GM18867 (cell line): Measurements from ENCODE around the gene CACFD1.
A peak's percentile ranks its signal among the peaks of the same experiment; 100 is the strongest.

Experiments used
- ATAC-seq: cut with Tn5 transposase; IDR thresholded peaks from one replicate; pipeline ENCODE4 v1.9.1; 2021; ENCODE audit warnings: mild to moderate bottlenecking, moderate library complexity; ENCODE audit not compliant: unreplicated experiment

Gene CACFD1

DNA sequence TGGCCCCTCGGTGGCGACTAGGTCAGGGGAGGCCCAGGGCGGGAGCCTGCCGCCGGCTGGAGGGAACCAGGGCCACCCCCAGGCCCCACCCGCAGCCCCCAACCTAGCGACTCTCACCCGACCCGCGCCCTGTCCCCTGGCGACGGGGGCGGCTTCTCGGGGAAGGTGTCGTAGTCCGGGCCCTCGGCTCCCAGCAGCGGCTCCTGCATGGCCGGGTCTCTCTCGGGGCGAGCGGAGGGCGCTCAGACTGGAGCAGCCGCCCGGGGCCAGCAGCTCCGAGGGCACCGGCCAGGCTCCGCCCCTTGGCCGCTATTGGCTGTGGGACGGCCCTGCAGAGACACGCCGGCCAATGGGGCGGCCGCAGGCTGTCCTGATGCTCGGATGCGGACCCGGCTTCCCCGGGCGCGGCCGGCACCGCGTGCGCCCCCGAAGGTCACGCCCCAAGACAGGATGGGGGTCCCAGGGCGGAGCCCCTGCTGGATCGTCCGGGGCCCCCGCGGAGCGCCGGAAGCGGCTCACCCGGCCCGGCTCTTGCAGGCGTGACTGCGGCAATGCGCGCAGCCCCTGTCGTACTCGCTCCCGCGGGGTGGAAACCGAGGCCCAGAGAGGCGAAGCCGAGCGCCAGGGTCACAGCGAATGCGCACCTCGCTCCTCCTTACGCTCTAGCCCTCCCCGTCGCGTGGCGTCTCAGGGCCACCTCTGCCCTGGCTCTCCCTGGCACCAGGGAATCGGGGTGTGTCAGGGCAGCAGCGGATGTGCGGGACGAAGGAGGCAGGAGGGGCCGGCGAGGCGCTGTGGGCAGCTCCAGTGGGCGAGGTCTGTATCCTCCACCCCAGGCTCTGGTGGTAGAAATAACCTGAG lies 19.3 kb downstream of the CACFD1 start, which contains the start of gene SLC2A6:
Gene SLC2A6, minus strand, starts transcription at position 249 of the 861 bp plus-strand sequence. Its CDS starts 40 bp downstream, at position 209.
- ATAC-seq: peak; percentile 90

- no peak for ATAC-seq
Measured at GRCh38 chr9:133483611-133484010, 23.8 kb downstream of the CACFD1 start.

DNA sequence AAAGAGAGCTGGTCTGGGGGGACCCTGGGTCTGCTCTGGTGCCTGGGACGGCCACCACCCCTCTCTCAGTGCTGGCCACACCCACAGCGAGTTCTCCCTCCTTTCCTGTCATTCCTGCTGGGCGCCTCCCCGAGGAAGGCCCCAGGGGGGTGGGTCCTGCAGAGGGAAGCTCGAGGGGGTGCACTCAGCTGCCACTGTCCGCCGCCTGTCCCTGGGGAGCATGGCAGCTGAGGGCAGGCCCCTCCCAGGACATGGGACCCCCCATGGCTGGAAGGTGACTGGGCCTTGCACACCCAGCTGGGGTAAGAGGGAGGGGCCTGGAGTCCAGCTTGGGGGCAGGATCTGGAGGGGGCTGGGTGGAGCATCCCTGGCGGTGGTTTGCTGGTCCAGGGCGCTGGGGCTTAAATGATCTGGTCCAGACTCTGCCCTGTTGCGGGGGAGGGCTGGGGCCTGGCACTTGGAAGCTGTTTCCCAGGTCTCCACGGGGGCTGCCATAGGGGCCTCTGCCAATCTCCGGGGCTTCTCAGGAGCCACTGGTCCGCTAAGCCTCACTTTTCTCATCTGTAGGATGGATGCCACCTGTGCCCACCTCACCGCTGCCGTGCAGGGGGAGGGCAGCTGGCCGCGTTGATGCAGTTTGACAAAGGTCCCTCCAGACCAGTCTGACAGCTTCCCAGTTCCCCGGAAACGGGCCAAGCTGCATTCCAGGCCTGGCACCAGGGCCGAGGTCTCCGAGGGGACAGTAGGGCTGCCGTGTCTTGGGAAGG lies 25.1 kb downstream of the CACFD1 start:
- no peak for ATAC-seq

GRCh38 chr9:133485531-133486260 lies 25.9 kb downstream of the CACFD1 start:
- no peak for ATAC-seq

- ATAC-seq: no peak
Measured at GRCh38 chr9:133487331-133487725, 27.6 kb downstream of the CACFD1 start.

DNA sequence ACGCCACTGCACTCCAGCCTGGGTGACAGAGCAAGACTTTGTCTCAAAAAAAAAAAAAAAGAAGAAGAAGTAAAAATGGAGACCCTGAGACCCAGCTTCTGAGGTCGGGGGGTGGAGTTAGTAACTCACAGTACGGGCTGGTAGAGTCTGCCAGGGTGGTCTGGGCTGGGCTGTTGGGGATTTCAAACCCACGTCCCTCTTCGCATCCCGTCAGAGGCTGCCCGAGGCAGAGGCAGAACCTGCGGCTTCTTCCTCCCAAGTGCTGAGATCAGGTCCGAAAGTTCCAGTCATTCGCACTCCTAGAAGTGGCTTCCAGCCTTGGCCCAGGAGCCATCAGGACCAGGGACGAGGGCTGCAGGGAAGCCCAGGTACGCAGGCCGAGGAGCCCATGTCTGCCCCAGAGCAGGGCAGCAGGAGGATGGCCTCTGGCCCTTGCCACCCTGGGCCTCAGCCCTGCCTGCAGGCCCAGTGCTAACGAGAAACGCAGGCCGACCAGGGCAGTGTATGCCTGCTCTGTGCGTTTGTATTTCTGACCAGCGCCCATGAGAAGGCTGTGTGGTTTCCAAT lies 29.0 kb downstream of the CACFD1 start:
- no peak for ATAC-seq

DNA sequence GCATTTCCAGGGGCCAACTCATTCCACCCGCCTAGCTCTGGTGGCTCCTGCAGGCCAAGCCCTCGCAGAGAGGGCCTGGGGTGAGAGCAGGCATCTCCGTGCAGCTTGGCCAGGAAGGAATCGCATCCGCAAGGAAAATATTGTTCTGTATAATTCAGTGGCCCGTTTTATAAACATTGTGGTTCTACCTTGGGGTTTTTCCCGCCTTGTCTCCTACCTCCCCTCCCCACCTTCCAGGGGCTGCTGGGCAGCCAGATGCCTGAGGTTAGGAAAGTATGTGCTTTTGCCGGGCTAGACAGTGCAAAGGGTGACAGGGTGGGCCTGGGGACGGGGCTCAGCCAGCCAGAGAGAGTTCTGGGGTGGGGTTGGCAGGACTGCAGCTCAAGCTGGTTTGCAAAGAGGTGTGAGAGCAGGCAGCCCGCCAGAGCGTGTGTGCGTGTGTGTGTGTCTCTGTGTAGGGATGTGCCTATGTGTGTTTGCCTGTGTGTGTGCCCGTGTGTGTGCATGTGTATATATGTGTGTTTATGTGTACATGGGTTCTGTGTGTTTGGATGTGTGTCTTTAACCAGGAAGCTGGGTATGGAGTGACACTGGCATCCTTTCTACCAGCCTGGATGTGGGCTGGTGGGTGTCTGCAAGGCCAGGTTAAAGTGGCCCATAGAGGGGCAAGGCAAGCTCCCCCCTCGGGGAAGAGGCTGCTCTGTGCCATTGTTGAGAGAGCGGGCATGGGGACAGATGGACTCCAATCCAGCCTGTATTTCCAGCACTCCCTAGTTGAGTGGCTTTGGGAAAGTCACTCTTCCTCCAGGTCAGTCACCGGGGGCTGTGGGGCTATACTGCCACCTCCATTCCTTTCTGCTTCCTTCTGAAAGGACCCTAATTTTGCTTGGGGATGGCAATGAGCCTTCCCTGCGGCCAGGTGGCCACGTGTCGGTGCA lies 29.7 kb downstream of the CACFD1 start:
- no peak for ATAC-seq

GRCh38 chr9:133490201-133490681 lies 30.5 kb downstream of the CACFD1 start:
- ATAC-seq: no peak

DNA sequence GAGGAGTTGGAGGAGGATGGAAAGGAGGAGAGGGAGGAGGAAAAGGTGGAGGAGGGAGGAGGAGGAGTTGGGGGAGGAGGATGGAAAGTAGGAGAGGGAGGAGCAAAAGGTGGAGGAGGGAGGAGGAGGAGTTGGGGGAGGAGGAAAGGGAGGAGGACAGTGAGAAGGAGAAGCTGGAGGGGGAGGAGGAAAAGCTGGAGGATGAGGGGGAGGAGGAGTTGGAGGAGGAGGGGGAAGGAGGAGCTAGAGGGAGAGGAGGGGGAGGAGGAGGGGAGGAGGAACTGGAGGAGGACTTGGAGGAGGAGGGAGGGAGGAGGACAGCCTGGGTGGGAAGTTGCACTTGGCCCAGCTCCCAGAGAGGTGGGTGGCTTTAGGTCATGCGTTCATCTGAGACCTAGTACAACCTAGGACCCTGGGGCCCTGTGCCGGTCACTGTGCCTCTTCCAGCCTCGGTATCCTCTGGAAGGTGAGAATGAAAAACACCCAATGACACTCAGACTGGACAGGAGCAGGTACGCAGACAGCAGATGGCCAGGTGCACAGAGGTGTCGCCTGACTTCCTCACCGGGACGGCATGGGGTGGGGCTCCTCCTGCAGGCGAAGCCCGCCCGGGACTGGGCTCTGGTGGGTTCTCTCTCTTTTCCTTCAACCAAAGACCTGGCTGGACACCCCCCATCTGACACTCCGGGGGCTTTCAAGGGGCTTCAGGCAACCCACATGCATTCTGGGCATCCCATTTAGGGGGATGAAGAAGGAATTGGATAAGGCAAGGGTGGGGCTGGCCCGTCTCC lies 31.3 kb downstream of the CACFD1 start:
- no peak for ATAC-seq

GRCh38 chr9:133491656-133491925 lies 31.8 kb downstream of the CACFD1 start:
- ATAC-seq: no peak

- ATAC-seq: no peak
Measured at GRCh38 chr9:133492061-133493021, 32.6 kb downstream of the CACFD1 start.

DNA sequence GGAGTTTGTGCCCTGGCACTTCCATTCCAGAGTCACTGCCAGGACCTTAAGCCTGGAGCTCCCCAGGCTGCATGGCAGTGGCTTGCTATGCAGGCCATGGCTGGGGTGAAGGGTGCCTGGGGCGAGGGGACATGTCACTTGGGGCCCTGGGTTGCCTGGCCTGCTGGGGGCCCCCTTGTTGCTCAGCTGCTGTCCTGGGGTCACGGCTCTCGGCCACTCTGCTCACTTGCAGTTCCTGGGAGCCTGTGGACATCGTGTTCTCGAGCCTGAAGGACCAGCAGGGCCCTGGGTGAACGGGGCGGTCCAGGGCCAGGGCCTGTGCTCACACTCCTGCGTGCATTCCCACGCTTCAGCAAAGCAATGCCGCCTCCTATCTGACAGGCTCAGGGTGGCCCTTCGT lies 33.6 kb downstream of the CACFD1 start:
- no peak for ATAC-seq

- ATAC-seq: no peak
Measured at GRCh38 chr9:133493845-133494540, 34.2 kb downstream of the CACFD1 start.

- no peak for ATAC-seq
Measured at GRCh38 chr9:133494636-133495326, 35.0 kb downstream of the CACFD1 start.

DNA sequence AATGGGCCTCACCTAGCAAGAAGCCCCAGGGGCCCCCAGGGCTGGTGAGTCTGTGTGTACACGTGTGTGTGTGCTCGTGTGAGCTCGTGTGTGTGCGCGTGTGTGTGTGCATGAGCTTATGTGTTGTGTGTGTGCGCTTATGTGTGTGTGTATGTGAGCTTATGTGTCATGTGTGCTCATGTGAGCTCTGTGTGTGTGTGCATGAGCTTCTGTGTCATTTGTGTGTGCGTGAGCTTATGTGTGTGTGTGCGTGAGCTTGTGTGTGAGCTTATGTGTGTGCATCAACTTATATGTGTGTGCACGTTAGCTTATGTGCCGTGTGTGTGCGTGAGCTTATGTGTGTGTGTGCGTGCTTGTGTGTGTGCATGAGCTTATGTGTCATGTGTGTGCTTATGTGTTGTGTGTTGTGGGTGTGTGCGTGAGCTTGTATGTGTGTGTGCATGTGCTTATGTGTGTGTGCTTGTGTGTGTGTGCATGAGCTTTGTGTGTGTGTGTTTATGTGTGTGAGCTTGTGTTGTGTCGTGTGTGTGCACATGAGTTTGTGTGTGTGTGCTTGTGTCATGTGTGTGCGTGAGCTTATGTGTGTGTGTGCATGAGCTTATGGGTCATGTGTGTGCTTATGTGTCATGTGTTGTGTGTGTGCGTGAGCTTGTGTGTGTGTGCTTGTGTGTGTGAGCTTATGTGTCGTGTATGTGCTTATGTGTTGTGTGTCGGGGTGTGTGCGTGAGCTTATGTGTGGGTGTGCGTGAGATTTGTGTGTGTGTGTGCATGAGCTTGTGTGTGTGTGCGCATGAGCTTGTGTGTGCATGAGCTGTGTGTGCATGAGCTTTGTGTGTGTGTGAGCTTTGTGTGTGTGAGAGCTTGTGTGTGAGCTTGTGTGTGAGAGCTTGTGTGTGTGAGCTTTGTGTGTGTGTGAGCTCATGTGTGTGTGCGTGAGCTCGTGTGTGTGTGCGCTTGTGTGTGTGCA lies 35.8 kb downstream of the CACFD1 start:
- no peak for ATAC-seq
